GM21786 (cell line): ENCODE data around the gene NR1H3.

Experiments
- ATAC-seq: cut with Tn5 transposase; IDR thresholded peaks from one replicate; pipeline ENCODE4 v1.9.1; 2021; ENCODE audit not compliant: unreplicated experiment

NR1H3 gene

GRCh38 chr11:47269002-47269828, 11.4 kb downstream of the NR1H3 start:
- ATAC-seq = peak; percentile 42

- ATAC-seq = peak; percentile 73
Observed at GRCh38 chr11:47269829-47270305, 12.1 kb downstream of the NR1H3 start, which contains the start of gene MADD. Gene MADD, plus strand, starts transcription at chr11:47270133.

- ATAC-seq = no peak
Observed at GRCh38 chr11:47270331-47271271, 12.8 kb downstream of the NR1H3 start.

- no peak for ATAC-seq
Observed at GRCh38 chr11:47271328-47271727, 13.5 kb downstream of the NR1H3 start.

GRCh38 chr11:47271961-47272661, 14.3 kb downstream of the NR1H3 start:
- no peak for ATAC-seq

- ATAC-seq = no peak
Observed at GRCh38 chr11:47272706-47273105, 14.9 kb downstream of the NR1H3 start.

- ATAC-seq = no peak
Observed at GRCh38 chr11:47274495-47275235, 16.9 kb downstream of the NR1H3 start.

- no peak for ATAC-seq
Observed at GRCh38 chr11:47276923-47277322, 19.1 kb downstream of the NR1H3 start.

- ATAC-seq = no peak
Observed at GRCh38 chr11:47278058-47278457, 20.3 kb downstream of the NR1H3 start.

GRCh38 chr11:47278769-47279168, 21.0 kb downstream of the NR1H3 start:
- no peak for ATAC-seq

- no peak for ATAC-seq
Observed at GRCh38 chr11:47280099-47280498, 22.3 kb downstream of the NR1H3 start.

GRCh38 chr11:47280860-47281259, 23.1 kb downstream of the NR1H3 start:
- ATAC-seq = no peak

GRCh38 chr11:47282462-47282861, 24.7 kb downstream of the NR1H3 start:
- ATAC-seq = no peak

GRCh38 chr11:47284151-47284550, 26.4 kb downstream of the NR1H3 start:
- ATAC-seq = no peak

GRCh38 chr11:47285969-47286770, 28.4 kb downstream of the NR1H3 start:
- ATAC-seq = no peak

GRCh38 chr11:47288066-47288465, 30.3 kb downstream of the NR1H3 start:
- no peak for ATAC-seq

- no peak for ATAC-seq
Observed at GRCh38 chr11:47289856-47290255, 32.1 kb downstream of the NR1H3 start.

GRCh38 chr11:47295385-47295784, 37.6 kb downstream of the NR1H3 start:
- ATAC-seq = no peak

- ATAC-seq = no peak
Observed at GRCh38 chr11:47296045-47296444, 38.2 kb downstream of the NR1H3 start.

- no peak for ATAC-seq
Observed at GRCh38 chr11:47299078-47299477, 41.3 kb downstream of the NR1H3 start.
